HG02981 (cell line): ENCODE data around the gene TANGO6.

Source experiments
- ATAC-seq: cut with Tn5 transposase; IDR thresholded peaks from one replicate; pipeline ENCODE4 v1.9.1; 2021; ENCODE audit warnings: mild to moderate bottlenecking, moderate library complexity; ENCODE audit not compliant: unreplicated experiment

The TANGO6 gene

DNA sequence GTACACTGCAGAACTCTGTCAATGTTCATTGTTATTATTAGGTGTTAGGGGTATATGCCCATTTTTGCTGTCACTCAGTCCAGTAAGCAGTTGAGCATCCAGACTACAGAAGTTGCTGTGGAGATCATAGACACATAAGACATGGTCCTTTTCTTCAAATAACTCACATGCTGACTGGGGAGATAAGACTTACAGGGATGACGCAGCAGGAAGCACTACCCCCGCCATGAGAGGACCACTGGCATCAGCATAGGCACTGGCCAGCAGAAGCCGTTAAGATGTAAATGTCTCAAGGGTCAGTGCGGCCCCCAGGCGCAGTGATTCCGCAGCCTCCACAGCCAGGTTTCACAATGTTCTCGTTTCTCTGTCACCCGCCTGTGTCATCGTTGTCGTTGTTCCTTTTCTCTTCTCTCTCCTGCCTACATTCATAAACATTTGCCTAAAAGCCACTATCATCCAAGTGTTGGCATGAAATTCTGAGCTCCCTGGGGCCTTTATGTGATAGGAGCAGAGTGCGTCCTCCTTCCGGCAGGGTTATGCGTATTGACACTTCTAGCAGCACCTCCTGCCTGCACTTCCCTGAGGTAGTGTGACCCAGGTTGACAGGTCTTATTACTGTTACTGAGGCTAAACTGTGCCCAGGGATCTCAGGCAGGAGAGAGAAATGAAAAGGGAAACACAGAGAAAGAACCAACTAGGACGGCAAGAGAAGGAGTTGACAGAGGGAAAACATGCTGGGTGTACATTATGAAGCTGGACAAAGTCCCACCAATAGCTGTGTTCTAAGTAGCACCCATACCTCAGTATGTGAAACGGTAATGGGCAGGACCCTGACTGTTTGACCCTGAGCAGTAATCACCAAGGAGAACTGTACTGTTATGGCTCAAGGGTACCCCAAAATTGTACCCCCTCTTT lies 17.9 kb downstream of the TANGO6 start:
- ATAC-seq = no peak

DNA sequence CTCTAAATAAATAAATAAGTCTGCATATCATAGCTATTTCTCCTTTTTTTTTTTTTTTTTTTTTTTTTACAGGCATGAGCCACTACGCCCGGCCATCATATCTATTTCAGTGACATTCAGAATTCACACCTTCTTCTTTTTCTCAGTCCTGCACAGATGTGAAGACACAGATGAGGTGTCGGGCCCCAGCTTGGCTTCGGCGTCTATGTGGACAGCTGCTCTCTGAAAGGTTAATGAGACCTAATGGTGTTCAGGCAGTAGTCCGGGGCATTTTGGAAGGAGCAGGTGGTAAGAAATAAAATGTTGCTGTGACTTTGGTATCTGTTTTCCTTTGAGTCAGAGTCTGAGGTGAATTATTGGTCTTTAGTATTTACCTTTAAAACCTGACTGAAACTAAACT lies 23.6 kb downstream of the TANGO6 start:
- ATAC-seq = no peak

DNA sequence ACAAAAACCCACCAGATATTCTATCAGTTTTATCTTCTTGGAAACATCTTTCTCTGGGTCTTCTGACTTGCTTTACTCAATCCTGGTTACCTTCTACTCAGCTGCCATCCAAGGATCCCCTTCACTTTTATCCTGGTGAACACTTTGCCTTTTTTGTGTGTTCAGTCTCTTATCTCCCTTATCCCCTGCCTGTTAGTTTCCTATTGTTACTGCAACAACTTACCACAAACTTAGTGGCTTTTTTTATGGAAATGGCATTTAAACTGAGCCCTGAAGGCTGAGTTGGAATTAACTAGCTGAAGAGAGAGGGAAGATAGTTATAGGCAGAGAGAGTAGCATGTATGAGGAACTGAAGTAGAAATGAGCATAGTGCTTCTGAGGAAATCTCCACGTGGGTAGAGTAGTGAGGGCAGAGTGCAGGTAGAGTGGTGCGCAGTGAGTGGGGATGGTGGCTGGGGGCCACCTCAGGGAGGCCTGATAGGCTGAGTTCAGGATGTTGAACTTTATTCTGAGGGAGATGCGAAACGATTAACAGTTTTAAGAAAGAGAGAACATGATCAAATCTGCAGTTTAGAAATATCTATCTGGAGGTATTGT lies 26.3 kb downstream of the TANGO6 start:
- ATAC-seq = no peak

DNA sequence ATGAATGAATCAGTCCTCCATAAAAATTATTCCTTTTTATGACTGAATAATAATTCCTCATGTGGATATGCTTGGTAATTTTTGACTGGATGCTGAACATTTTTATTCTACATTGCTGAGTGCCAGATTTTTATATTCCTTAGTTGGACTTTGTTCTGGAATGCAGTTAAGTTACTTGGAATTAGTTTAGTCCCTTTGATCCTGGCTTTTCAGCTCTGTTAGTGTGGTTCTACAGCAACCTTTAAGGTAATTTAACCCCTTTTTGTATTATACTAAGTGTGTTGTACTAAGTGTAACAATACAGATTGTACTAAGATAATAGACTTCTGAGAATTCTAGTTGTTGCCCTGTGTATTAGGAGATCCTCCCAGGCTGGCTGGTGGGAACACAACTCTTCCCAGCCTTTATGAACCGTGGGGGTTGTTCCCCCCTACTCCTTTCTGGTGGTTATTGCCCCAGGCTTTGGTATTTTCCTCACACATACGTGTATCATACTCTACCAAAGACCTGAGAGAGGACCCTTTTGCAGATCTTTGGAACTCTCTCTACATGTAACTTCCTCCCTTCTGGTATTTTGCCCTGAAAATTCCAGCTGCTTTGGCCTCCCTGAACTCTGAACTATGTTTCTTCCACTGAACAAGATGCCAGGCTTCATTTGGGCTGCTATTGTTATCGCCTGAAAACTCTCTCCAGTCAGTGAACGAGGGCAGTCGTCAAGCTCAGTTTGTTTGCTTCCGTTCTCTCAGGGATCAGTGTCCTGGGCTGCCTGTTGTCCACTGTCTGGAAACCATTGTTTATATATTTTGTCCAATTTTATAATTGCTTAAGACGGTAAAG lies 30.5 kb downstream of the TANGO6 start:
- no peak for ATAC-seq

DNA sequence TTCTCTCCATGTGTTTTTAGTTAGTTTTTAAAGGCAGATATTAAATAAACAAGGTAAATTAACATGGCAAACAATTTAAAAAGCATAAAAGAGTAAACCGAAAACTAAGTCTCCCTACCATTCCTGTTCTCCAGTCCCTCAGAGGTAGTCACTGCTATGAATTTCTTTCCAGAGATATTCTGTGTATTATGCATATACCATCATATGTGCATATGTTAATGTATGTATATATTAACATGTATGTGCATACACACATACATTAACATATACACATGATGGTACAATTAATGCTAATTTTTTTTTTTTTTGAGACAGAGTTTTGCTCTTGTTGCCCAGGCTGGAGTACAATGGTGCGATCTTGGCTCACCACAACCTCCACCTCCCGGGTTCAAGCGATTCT lies 32.5 kb downstream of the TANGO6 start:
- no peak for ATAC-seq

DNA sequence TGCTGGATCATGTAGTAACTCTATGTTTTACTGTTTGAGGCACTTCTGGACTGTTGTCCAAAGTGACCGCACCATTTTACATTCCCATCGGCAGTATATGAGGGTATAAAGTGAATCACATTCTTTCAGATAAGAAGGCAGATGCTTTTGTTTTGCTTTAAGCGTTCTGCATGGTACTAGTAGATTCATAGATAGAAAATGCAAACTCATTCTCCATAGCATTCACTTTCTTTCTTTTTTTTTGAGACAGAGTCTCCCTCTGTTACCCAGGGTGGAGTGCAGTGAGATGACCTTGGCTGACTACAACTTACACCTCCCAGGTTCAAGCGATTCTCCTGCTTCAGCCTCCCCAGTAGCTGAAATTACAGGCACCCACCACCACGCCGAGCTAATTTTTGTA lies 40.4 kb downstream of the TANGO6 start:
- no peak for ATAC-seq

DNA sequence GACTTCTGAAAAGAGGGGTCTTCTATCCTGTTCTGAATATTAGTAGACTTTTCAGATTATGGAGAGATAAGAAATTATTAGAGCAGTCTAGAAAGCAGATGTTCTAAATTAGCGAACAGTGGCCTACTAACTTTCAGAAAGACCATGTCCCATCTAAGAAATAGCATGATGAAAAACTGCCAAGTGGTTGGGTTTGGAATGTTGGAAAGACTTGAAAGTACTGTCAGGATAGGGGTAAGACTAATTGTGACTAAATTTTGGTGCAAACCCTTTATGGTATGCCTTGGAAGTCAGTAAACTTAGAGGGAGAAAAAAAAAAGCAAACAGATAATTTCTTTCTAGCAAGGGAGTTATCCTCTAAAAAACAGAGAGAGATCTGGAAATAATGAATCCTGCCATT lies 41.1 kb downstream of the TANGO6 start:
- ATAC-seq = no peak

DNA sequence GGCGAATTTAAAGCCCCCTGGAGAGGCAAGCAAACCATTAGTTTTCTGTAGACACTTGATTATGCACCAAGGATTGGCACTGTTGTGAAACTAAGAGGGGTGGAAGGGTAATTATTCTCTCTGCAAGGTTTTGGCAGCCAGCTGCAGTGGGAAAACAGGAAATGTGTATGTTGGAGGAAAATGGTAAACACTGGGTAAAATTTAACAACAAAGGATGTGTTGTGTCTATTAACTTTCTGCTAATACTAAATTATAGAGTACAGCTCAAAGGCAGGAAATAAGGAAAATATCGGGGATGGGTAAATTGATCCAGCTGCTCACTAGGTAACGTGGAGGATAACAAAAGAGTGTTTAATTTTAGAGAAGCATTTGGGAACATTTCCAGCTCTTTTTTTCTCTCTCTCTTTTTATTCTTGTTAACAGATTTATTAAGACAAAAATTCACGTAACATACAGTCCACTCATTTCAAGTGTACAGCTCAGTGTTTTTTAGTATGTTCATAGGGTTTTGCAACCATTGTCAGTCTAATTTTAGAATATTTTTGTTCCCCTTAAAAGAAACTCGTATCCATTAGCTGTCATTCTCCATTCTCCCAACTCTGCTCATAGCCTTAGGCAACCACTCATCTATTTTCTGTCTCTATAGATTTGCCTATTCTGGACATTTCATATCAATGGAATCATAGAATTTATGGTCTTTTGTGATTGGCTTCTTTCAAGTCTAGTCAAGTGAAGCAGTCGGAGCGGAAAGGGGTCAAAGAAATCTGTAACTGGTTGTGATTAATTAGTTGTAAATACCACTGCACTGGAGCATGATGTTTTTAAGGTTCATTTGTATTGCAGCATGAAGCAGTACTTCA lies 41.8 kb downstream of the TANGO6 start:
- no peak for ATAC-seq

DNA sequence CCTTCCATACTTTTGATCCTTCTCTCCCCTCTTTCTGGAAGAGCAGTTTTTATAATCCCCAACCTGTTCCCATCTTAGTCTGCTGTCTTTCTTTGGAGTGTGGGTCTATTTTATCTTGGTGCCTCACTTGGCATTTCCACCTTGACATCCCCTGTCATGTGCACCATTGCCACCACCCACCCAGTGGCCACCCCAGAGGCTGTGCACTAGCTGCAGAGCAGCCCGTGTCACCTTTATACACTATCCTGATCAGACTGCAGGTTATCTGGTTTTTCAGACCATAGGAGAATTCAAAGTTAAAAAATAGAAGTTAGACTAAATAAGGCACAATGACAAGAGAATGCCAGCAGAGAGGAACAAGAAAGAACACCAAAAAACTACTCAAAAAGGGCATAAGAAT lies 43.8 kb downstream of the TANGO6 start:
- no peak for ATAC-seq

DNA sequence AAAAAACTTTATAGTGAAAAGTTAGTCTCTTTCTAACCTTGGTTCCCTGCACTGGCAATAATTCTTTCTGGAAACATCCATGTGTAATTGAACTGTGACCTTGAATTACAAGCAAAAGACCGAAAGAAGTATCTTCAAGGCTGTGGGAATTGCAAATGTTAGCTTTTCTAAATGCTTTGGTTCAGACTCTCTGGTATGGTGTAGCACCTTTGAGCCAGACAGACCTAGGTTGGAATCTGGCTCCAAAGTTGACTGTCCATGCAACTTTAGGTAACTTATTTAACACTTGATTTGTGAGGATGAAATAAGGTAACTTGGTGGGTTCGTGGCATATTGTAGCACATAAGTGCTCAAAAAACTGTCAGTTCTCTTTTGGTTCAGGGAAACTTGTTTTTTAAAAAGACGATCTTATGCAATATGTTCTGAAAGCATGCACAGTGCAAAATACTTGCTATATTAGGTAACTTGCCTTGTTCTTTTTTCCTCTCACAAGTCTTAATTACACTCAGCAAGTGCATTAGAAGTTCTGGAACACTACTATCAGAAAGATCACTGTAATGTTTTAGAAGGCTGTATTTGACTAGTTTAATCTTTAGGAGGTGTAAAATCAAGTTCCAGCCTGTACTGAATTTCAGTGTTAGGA lies 46.3 kb downstream of the TANGO6 start:
- no peak for ATAC-seq

DNA sequence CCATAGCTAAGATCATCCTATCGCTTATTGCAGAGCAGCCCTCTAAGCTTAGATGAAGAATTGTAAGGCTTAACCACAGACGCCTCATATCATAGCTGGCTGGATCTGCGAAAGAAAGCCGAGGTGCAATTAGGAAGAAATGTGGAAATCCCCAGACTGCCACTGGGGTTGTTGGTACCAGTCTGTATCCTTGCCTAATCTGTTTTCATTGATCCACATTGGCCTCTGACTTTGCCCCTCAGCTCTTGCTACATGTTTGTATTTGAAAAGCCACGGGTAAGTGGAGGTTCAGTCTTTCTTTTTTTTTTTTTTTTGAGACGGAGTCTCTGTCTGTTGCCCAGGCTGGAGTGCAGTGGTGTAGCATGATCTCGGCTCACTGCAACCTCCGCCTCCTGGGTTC lies 48.9 kb downstream of the TANGO6 start:
- ATAC-seq = no peak

DNA sequence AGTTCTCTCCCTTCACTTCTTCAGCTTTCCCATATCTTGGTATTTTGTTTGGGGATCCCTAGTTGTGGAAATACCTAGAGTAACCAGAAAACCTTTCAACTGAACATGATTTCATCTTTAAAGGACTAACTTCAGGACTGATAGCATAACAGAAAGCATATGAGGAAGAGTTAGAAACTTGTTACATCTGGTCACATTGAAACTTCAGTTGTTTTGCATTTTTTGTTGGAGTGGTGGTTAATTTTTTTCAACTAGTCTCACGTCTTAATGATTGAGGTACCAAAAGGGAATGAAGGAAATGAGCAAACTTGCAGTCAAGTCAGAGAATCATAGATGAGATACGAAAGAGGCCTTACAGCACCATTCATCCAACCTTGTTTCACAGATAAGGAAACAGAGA lies 49.6 kb downstream of the TANGO6 start:
- ATAC-seq = no peak

DNA sequence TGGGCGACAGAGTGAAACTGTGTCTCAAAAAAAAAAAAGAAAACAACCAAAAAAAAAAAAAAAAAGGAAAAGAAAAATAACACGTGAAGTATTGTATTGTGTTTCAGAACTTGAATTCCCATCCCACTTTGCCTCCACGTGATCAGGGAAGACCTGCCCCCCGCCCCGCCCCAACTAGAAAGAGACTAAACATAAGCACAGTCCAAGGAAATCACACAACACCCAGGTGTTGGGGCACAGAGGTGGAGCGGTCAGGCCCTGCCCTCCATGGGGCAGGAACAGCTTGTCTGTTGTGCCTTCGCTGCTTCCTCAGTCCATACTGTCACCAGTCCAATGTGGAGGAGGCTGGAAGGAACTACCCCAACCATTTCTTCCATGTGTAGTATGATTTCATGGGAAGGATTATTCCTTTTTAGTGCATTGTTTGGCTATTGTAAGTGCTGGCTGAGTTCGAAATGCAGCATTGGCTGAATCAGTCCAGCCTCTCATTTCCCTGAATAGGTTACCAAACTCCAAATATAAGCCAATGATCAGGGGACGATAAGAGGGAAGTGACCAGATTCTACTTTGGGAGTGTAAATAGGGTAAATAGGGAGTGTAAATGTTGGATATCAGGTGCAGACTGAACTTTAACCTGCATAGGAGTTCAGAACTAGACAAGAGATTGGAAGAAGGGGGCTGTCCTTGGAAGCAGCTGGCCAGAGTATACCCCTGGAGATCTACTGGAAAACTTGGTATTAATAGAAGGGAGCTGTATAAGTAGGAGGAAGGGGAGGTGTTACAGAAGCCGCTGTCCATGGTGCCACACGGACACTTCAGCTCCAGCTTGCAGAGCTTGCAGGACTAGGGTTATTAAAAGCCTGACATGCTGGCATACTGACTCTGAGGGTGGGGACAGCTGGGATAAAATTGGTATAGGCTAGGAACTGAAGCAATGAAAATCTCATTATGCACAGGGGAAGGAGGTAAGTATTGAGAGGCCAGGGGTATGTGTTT lies 50.7 kb downstream of the TANGO6 start:
- ATAC-seq = no peak

DNA sequence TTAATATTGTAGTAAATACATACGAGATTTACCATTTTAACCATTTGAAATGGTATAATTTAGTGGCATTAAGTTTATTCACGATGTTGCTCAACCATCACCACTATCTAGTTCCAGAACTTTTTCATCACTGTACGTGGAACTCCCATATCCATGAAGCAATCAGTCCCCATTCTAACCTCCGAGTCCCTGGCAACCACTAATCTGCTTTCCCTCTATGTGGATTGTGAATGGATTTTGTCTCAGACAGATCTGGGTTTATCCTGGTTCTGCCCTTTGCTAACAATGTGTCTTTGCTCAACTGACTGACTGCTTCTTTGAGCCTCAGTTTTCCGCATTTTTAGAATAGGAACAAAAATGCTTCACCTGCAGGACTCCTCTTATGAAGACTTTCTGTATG lies 51.4 kb downstream of the TANGO6 start:
- ATAC-seq = no peak

DNA sequence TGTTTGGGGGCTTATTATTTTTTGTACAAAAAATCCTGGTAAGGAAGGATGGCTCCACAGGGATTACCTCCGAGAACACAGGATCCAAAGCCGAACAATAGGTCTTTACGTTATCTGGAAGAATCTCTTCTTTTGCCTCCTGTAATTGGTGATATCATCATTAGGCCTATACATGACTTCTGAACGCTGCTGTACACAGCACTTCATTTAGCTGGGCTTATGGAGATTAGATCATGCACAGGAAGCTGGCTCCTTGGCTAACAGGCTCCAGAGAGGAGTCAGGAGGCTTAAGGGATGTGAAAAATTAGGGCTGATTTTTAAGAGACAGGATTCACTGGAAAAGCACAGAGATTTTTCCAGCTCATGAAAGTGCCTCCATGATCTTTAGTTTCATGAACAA lies 54.7 kb downstream of the TANGO6 start:
- no peak for ATAC-seq

DNA sequence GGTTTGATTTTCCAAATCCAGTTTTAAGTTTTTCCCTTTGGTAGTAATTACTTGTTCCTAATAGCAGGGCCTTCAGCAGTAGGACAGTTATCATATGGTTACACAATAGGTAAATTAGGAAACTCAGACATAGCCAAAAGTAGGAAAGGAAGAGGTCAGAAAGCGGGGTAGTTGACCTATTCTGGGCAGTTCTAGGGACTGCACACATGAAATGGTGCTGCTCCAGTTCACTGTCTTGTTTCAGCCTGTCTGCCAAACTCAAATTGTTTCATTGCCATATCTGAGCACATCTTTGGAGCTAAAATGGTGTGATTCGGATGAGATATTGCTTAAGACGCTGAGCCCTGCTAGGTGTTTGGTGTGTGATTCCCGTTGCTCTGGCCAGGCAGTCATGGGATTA lies 56.7 kb downstream of the TANGO6 start:
- no peak for ATAC-seq

DNA sequence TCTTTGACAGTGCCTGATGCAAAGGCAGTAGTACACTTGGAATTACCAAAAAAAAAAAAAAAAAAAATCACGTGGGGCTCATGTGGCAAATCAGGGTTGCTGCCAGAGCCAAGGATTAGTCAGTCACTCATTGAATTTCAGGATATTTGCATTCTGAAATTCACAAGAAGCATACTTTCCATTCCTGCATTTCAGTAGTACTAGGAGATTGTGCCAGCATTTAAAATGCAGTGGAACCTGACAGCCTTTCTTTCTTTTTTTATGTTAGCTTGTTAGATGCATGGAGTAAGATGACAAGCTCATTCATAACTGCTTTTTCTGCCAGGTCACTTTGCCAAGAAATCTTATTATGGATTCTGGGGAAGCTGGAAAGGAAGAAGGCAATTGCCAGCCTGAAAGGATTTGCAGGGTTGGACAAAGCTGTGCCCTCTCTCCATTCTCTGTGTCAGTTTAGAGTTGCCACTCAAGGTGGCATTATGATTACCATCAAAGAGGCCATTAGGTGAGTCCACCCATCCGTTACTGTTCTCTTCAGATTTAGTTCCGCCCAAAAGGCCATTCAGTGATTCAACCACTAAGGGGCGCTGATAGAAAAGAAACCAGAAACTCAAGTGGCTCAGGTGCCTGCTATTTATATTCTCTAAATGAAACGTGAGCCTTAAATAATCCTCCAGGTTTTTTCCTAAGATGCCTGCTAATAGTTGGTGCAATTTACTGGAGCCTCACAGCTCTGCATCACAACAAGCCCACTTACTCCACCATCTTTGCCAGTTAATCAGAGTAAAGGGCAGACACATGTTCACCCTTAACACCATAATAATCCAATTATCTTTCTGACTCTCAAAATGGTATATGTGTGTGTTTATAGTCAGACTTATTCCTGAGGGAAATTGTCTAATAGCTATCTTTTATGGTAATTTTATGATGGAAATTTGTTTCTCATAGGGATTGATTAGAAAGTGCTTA lies 59.0 kb downstream of the TANGO6 start:
- ATAC-seq = no peak

DNA sequence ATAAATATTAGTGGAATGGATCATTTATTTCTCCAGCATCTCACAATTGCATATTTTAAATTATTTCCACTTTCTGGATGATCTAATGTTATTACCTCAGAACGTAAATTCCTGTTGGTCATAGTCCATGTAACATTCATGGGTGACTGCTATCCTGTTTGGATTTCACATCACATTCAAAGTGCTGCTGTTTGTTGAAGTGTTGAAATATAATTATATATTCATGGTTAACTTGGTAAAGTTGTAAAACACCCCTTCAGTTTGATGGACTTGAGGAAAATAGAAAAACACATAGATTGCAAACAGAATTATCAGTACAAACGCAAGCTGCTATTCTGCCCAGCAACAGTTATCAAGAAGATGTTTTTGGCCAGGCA lies 59.6 kb downstream of the TANGO6 start:
- ATAC-seq = no peak
